NCI-H2029 treated with DMSO at 0.1 percent for 48 hours (cell line): ENCODE data around the gene ERAP2.

ENCODE experiments used
- DNase-seq: peaks from one replicate; lab custom pipeline; 2025; lab: John Stamatoyannopoulos, UW

The ERAP2 gene

DNA sequence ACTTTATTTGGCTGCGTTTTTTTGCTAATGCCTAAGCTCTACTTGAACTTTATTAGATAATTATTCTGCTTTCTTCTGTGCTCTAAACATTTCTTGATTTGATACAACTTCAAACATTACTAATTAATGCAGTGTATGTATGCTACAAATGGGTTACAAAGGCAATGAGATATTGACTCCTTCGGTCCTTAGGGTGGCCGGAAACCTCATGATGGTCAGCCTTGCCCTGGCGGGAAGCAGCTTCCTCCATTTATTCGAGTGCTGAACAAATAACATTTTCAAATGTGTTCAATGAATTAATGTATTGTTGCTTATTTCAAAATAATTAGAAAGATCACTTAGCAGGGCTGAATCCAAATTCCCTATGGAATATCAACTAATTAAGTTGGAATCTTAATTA, 55.7 kb downstream of the ERAP2 start:
- DNase-seq: no peak

GRCh38 chr5:96933764-96934707, 57.7 kb downstream of the ERAP2 start:
- DNase-seq: peak; percentile 94

DNA sequence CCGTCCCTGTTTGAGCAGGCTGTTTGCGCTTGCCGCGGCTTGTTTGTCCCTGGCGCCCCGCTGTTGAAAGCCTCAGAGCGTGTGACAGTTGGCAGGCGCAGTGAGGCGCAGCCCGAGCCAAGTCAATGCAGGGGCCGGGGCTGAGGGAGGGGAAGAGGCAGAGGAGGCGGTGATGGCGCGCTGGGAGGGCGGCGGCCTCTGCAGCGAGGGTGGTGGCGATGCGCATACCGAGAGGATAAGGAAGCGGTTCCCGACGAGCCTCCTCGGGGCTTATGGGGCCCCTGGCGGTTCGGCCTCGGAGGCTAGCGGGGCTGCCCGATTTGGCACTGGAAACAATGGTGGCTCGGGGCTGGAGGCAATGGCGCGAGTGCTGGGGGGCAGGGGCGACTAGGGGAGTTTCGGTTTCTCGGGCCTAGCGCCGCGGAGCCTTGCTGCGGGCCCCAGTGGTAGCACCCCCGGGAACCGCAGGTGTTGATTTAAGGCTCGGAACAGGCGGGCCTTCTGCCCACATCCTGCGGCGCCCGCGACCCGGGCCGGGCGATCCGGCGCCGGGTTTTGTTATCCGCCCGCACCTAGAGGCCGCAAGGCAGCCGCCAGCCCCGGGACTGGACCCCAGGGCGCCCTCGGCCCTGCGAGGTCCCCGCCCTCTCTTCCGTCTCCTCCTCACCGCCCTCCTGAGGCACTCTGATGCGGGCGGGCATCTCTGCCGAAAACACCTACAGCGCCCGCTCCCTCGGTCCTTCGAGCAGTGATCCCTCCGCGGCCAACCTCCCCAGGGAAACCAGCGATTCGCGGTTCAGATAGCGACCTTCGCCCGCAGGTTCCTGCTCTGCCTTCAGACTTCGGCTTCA, 58.6 kb downstream of the ERAP2 start:
- DNase-seq: peak; percentile 94

GRCh38 chr5:96935559-96936430, 59.5 kb downstream of the ERAP2 start, which contains the start of gene LNPEP:
Gene LNPEP (plus strand): TSS chr5:96936080. CDS start chr5:96936156, 76 bp downstream.
- peak; percentile 90 for DNase-seq

DNA sequence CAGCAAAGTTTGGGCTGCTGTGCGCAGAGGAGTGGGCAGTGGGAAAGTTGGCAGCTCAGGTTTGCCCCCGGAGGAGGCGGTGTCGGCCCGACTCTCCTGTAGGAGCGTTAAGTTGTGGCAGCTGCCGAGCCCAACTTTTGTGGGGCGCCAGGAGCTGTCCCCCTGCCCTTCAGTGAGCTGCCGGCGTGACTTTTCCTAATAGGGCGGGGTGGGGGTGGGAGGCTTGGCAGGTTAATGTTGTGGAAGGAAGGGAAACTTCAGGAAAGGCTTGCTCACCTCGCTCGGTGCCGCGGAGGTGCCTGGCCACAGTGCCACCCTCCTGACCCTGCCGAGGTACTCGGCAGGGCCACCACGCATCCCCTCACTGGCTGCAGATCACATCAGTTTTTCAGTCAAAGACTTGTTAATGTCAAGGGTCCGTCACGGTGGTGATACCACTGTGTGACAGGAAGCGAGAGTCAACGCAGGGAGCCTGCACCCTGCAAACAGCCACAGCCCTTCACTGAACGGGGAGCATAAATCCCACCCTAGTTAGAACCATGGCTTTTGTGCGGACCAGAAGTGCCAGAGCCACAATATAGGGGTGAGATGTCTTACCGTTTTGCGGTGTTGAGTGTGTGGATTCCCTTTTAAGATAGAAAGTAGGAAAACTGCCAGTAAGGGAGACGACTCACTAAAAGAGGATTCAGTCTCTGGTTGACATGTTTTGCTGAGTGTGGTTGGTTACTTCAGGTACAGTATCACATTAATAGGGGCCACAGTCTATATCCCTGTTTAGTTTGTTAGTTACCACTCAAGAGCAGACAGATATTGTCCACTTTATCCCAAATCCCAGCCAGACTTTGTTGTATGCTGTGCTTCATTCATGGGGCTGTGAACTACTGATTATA, 60.4 kb downstream of the ERAP2 start:
- no peak for DNase-seq

DNA sequence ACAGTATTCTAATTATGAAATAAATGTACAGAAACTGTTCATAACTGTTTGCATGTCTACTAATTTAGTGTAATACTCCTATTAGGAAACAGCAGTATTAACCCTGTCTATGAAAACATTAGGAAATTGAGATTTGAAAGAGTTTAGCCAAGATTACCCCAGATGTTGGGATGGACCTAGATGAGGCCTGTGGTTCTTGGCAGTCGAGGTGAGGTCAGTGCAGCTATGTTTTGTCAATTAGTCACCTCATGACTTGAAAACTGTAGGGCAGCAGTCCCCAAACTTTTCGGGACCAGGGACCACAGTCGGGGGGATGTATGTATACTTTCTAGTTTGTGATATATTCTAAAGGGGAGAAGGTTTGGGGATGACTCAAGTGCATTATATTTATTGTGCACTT, 64.3 kb downstream of the ERAP2 start:
- no peak for DNase-seq

DNA sequence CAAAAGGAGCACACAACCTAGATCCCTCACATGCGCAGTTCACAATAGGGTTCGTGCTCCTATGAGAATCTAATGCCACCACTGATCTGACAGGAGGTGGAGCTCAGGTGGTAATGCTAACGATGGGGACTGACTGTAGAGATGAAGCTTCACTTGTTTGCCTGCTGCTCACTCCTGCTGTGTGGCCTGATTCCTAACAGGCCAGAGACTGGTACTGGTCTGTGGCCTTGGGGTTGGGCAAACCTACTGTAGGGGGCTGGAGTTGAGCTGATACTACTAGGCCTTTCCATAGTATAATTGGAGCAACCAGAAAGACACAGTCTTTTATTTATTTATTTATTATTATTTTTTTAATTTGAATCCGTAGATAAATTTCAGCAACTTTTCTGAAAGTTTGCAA, 64.8 kb downstream of the ERAP2 start:
- DNase-seq: no peak

- no peak for DNase-seq
Measured at GRCh38 chr5:96942078-96942477, 65.8 kb downstream of the ERAP2 start.

GRCh38 chr5:96942911-96943310, 66.6 kb downstream of the ERAP2 start:
- no peak for DNase-seq

- DNase-seq: no peak
Measured at GRCh38 chr5:96943799-96944198, 67.5 kb downstream of the ERAP2 start.

- no peak for DNase-seq
Measured at GRCh38 chr5:96945144-96945897, 69.0 kb downstream of the ERAP2 start.

DNA sequence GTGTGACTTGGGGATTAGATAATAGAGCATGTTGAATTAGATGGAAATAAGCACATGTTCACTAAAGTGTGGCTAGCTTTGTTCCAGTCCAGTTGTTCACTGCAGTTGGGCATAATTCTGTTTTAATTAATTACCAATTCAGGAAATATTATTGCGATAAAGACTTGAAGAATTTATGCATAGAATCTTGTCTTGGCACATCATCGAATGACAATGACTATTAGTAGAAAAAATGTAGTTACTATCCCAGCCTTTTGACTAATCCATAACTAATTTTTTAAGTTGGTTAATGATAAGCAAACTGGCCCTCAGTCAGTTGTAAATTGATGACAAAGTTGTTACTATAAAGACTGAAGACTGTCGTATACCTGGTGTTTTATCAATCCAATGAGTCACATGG, 70.1 kb downstream of the ERAP2 start:
- DNase-seq: no peak

- DNase-seq: no peak
Measured at GRCh38 chr5:96952118-96952750, 75.9 kb downstream of the ERAP2 start.

GRCh38 chr5:96952974-96953730, 76.9 kb downstream of the ERAP2 start:
- no peak for DNase-seq

GRCh38 chr5:96957254-96958049, 81.2 kb downstream of the ERAP2 start:
- DNase-seq: no peak

DNA sequence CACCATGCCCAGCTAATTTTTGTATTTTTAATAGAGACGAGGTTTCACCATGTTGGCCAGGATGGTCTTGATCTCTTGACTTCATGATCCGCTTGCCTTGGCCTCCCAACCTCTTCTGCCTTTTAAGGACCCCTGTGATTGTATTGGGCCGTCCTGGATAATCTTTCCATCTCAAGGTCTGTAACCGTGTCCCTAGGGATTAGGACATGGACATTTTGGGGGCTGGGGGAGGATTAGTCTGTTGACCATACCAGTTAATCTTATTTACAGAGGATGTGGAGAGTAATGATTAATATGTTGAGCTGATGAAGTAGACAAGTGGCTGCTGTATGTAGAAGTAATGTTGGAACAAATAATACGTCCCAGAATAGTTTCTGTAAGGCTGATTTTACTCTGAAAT, 82.7 kb downstream of the ERAP2 start:
- DNase-seq: no peak

DNA sequence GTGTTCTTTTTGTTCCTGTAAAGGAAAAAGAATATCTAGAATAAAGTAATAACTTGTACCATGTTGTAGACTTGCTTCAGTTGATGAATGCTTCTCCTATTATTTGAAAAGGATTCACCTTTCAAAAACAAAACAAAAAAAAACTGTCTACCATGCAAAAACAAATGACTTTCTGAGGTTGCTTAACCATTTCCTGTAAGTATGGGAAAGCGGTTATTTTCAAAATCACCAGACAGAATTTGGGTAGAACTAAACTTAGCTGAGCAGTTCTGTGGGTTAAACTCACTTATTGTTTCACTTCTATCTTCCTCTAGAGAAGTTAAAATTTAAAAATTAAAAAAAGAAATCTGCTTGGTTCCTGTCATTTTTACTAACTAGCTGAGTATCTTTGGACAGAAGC, 84.8 kb downstream of the ERAP2 start:
- DNase-seq: no peak

GRCh38 chr5:96962540-96962991, 86.3 kb downstream of the ERAP2 start:
- DNase-seq: no peak
